Measurements from ENCODE around the gene BATF.
"Not testable (repeated sequence)": the region's sequence is repeated elsewhere in the genome, so short reads cannot be mapped to it uniquely, and the experiment has no call there.

BATF gene, protein sequence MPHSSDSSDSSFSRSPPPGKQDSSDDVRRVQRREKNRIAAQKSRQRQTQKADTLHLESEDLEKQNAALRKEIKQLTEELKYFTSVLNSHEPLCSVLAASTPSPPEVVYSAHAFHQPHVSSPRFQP

DNA sequence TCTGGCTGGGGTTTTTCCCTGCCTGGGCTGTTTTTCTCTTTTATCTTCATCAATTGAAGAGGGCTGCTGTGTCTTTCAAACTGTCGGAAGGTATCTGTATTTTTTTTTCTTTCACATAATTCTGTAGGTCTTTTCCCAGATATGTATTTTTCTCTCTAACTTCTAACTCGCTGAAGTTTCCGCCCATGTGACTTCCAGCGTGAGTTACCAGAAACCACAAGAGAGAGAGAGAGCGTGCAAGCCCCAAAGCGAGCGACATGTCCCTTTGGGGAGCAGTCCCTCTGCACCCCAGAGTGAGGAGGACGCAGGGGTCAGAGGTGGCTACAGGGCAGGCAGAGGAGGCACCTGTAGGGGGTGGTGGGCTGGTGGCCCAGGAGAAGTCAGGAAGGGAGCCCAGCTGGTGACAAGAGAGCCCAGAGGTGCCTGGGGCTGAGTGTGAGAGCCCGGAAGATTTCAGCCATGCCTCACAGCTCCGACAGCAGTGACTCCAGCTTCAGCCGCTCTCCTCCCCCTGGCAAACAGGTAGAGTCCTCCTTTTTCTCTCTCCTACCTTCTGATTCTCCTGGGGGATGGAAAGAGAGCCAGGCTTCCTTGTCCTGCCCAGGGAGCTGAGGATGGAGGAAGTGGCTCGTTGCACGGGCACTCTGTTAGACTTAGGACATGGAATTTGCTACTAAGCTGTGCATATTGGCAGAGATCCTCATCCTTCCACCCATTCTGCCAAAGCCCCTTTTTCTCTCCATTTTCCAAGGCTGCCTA is at the start of gene BATF:
TSS of gene BATF (plus strand) at position 246 of the 759 bp plus-strand sequence. CDS start at position 460, 214 bp downstream.
- peak; percentile 58 to 65 for DNase-seq (ENCODE audit: low read depth in 2 of 2)

DNA sequence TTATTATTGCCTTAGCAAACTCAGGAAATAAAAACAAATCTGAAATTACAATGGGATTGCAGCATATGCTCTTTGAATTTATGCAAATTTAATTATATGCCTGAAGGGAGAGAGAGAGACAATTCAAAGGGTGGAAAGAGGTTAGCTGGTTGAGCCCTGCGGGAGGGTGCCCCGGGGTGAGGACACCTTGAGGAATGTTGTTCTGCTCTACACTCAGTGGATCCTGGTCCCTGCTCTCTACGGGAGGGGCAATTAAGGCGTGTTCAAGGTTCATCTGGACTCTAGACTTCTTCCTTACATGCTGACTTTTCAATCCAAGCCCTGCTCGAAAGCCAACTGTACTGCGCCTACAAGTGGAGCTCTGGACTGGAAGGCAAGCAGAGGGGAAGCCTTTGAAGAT is 48.1 kb upstream of the BATF start:
- DNase-seq (ENCODE audit: low read depth in 2 of 2) = not testable (repeated sequence)

DNA sequence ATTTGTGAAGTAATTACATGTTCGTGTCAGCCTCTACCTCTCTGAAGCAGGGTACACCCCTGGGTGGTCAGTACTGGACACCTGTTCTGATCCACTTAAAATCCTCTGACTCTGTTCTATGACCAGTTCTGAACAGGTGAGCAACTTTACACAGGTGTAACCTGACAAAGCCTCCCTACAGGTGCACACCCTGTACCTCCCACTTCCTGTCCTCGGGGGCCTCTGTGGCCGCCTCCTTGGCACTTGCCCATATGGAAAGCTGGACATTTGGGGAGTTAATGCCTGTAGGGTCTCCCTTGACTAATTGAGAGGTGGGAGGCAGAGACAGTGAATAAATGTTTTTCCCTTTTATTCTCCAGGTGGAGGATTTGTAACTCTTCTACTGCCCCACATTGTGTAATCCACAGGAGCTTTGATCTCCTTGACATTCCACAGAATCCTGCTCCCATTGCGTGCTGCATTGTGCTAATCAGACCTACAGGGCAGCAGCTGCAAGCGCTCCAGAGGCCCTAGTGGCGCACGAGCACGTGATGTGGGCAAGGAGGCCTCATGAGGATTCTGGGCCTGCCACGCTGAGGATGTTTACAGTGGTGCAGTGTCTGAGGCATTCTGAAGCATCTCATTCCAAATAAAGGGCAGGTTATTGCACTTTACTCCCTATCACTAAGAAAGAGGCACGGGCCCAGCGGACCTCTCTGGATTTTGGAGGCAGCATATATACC is 45.8 kb upstream of the BATF start:
- DNase-seq (ENCODE audit: low read depth in 2 of 2) = no peak

DNA sequence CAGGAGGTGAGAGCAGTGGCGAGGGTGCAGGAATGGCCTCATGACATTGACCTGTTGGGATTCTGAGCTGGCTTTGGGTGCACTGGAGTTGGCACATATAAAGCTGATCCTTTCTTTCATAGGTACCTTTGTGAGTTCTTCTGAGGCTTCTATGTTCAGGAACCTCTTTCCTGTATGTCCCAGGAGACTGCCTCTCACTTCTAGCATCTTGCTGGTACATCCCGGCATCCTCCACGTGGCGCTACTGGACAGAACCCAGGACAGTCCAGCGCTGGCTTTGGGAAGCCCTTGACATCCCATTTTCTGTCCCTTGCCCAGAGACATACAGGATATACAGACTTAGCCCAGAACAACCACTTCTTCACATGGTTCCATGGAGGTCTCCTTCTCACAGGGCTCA is 44.4 kb upstream of the BATF start:
- DNase-seq (ENCODE audit: low read depth in 2 of 2) = no peak

DNA sequence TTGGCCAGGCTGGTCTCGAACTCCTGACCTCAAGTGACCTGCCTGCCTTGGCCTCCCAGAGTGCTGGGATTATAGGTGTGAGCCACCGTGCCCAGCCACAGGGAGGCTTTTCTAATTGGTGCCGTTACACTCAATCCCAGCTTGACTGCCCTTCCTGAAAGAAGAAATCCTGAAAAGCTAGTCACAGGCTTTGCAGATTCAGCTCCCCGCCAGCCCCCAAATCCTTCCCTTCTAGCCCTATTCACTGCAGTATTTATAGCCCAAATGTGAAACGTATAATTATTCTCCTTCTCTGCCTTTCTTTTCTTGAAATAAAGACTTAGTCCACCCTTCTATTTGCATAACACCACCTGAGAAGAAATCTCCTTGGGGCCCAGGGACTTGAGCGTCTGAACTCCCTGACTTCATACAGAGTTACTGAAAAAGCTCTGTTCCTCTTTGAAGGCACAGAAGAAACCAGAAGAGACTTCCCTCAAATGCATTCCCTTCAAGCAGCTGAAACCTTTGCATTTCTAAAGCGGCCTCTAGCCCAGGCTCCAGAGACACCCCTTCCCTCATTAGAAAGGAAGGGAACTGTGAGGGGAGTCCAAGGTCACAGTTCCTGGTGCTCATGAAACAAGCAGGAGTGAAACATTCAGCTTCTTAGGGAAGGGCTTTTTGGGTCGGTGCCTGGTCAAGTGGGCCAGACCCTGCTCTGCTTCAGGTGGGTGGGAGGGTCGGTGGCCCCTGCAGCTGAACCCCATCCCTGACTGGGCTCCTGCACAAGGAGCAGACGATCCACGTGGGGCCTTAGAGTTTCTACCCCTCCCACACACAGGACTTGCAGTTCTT is 42.3 kb upstream of the BATF start:
- no peak for DNase-seq (ENCODE audit: low read depth in 2 of 2)

DNA sequence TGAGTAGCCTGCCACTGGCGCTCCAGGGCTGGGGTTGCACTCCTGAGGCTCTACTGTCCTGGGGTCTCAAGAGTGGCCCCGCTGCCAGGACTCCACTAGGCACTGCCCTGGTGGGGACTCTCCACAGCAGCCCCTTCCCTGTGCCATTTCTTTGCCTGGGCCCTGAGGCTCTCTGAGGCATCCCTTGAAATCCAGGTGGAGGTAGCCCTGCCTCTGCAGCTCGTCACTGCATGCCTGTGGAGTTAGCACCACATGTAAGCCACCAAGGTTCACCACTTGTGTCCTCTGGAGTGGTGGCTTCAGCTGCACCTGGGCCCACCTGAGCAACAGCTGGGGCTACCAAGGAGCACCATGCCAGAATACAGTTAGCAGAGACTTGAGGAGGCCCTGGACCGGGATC is 39.9 kb upstream of the BATF start:
- DNase-seq (ENCODE audit: low read depth in 2 of 2) = no peak

DNA sequence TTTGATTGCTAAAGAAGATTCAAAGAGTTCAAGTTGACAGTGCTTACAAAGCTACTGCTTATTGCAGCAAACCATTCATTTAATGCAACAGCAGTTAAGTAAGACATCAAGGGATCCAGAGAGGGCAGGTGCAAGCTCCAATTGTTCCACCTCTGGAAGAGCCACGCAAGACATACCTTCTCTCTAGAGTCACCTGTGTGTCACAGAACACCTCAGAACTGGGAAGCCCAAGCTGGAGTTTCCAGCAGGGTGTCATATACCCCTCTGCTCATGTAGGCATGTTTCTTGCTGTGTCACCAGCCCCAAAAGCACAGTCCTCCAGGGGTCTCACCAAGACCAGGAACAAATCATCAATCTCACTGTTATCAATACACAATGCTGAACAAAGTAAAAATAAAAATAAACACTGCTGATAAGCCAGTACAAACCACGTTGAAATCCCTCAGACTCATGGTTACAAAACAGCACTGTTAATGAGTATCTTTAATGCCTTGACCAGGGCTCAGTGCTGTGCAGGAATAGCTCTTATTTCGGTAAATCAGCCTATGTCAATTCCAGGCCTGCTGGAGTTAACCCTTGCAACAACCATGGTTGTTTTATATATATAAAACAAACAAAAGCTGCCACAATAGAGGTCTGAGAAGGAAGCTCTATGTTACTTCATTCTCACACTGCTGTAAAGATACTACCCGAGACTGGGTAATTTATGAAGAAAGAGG is 37.4 kb upstream of the BATF start:
- no peak for DNase-seq (ENCODE audit: low read depth in 2 of 2)

DNA sequence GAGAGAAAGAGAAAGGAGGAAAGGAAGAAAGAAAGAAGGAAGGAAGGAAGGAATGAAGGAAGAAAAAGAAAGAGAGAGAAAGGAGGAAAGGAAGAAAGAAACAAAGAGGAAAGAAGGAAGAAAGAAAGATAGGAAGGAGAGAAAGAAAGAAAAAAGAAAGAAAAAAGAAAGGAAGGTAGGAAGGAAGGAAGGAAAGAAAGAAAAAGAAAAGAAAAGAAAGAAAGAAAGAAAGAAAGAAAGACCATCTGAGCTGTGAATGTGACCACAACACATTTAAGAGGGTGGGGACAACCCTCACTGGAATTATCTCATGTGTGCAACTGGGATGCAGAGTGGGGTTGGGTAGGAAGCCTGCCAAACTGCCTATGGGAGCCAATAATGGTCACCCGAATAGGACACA is 36.0 kb upstream of the BATF start:
- DNase-seq (ENCODE audit: low read depth in 2 of 2) = no peak

DNA sequence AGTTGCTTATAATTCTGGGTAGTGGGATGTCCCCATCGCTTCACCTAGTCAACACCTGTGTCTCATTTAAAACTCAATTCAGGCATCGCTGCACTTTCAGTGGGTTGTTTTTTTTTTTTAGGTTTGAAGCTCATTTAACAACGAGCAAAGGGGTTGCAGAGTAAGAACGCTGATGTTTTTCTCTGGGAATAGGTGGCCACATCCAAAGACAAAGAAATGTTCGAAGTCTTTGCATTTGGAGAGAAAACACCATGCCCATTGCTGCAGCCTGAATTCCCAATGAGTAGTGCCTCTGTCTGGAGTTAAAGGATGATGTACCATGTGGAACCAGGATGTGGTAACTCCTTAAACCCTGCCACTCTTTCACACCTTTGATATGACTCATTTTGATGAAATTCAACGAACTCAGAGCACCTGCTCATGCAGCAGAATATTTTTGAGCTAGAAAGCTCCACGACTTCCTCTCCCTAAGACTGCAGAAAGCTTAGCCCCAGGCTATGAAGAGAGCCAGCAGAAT is 35.1 kb upstream of the BATF start:
- no peak for DNase-seq (ENCODE audit: low read depth in 2 of 2)

DNA sequence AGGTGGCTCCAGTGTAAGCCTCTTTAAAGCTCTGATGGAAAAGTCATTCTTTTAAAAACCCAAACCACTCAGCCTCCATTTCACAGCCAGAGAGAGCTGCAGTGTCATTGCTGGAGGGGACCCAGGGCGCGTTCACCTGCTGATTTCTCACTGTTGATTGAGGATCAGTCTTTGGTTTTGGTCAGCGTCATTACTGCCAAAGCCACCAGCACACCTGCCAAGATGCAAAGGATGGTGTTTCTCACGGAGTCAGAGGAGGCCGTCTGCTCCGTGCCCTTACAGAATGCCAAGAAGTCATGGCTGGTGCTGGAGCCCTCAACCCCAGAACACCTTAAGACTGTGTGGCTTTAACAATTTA is 32.8 kb upstream of the BATF start:
- no peak for DNase-seq (ENCODE audit: low read depth in 2 of 2)

DNA sequence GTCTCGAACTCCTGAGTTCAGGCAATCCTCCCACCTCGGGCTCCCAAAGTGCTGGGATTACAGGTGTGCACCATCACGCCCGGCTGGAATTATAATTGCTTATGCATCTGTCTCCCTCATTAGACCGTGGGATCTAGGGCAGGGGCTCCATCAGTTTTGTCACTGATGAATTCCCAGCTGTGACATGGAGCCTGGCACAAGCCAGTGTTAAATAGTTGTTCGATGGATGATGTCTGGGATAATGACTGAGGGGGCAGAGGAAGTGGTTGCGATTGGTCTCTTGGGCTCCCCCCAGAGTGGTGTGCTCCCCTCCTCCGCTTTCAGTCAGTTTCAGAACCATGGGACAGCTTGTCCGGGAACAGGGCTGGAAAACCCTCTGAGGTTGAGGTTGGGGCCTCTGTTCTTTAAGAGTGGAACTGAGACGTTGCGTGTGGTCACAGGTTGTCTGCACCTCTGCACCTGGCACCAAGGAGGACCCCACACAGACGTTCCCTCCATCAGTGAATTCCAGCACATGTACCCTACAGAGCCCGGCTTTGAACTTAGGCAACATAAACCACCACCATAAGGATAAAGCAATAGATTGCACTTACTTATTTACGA is 30.8 kb upstream of the BATF start:
- no peak for DNase-seq (ENCODE audit: low read depth in 2 of 2)

DNA sequence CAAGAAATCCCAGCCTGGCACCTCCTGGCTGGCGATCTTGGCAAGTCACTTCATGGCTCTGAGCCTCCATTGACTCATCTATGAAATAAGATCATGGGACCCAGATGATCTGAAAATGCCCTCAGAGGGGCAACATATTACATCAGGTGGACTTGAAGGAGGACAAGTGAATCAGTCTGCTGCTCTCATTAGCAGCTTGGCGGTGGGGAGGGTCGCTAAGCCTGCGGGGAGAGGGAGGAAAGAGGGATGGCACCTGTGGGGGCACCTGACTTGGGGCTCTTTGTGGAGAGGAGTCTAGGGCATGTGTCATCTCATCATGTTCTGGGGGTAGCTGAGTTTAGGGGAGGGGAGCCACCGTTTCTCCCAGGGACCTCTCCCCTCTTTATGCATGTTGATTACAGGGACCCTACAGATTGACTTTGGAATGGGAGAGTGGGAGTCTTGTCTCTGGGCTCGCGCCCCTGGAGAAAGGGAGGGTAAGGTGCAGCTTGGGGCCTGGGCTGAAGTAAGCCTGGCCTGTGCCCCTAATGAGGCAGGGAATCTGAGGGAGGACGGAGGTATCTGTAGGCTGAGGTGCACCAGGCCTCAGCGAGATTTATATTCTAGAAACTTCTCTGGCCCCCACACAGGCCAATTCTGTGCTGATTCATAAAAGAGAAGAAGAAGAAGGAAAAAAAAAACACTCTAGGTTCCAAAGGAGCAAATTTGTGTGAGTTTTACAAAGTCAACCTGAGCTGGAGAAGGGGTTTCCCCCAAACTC is 29.3 kb upstream of the BATF start:
- DNase-seq (ENCODE audit: low read depth in 2 of 2) = no peak

DNA sequence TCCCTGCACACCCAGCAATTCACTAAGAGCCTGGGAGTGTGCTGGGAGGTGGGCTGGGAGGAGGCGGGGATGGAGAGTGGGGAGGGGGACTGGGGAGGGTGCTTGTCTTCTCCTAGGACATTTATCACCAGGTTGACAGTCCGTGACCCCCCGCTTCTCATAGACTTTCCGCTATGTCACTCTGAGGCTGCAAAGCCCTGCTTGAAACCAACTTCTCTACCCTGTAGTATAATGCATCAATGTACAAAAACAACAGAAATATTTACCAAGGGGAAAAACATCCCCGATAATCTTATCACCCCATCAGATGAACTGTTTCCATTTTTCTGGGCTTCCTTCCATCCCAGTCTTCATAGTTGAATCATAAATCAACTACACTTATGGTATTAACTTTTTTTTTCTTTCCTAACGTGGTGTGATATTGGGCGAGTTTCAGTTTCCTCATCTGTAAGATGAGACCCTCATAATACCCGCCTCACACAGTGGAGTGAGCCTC is 28.6 kb upstream of the BATF start:
- no peak for DNase-seq (ENCODE audit: low read depth in 2 of 2)

DNA sequence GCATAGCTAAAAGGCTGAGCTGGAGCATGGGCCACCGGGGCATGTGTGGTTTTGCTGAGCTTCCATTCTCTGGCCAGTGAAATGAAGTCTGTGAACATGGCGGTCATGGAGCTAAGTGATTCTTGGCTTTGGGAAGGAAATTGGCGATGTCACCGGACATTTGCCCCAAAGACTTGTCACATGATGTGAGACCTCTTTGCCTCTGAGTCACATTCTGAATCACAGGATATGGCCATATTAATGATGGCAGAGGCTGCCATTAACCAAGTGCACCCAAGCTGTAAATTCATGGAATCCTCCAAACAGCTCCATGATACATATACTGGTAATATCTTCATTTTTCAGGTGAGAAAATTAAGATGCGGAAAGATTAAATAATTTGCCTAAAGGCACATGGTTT is 27.4 kb upstream of the BATF start:
- DNase-seq (ENCODE audit: low read depth in 2 of 2) = no peak

DNA sequence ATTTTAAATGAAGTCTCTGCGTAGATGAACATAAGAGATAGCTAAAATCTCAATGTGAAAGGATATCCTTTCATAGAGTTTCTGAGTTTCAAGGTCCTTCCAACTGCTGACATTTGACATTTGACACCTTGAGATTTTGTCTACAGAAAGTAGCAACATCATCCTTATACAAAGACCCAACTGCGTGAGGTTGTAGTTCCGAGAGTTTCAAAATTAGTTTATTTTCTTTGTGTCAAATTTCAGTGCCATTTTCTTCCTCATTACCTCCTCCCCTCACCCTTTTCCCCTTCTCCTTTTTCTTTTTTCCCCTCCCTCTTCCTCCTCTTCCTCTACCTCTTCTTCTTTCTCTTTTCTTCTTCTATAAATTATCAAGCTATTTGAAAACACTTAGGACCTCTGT is 26.9 kb upstream of the BATF start:
- no peak for DNase-seq (ENCODE audit: low read depth in 2 of 2)

DNA sequence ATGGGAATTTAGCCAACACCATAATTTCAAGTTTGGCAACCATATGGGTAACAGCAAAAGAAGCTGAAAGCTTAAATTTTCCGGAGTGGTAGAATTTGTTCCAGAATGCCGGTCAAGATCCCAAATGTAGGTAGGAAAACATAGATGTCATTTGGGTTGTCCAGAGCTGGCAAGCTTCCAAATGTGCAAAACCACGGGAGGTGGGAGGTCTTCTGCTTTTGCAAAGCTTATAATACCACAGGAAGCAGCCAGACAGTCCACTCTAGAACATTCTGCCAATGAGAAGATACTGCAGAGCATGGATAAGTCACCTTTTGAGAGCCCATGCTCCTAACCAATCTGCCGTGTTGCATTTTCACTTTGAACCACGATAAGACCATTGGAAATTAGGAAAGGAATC is 26.4 kb upstream of the BATF start:
- DNase-seq (ENCODE audit: low read depth in 2 of 2) = no peak

DNA sequence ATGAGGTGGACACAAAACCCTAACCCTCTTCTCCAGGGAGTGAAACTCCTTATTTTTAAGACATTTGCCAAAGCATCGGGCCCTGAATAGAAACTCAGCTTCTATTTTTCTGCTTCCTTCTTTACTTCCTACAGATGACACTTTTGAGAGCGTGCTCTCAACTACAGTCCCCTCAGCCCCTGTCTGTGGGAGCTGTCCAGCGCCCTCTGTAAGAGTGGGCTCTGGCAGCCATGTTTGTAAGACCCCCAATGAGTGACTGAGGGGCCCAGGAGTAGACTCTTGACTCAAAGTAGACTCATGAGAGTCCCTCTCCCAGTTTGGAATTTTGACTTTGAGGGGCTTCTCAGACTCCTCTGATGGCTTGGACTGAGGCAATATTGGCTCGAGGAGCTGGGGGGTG is 25.5 kb upstream of the BATF start:
- no peak for DNase-seq (ENCODE audit: low read depth in 2 of 2)

DNA sequence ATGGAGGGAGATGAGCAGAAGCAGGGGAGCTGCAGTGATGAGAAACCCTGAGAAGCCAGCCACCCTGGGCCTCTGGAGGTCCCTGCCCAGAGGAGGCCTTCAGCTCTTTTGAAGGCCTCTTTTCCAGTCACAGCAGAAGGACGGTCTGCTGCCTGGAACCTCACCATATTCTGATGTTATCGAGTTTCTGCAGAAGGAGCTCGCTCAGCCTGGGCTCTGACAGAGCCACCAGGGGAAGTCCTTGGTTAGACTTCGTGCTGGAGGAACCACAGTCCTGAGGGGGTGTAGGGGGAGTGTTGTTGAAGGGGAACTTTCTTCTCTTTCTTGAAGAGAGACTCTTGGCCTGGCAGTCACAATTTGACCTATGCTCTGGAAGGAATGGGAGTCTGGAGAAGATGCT is 25.1 kb upstream of the BATF start:
- peak in 1 of 2 donors; percentile 30 for DNase-seq (ENCODE audit: low read depth in 2 of 2)

DNA sequence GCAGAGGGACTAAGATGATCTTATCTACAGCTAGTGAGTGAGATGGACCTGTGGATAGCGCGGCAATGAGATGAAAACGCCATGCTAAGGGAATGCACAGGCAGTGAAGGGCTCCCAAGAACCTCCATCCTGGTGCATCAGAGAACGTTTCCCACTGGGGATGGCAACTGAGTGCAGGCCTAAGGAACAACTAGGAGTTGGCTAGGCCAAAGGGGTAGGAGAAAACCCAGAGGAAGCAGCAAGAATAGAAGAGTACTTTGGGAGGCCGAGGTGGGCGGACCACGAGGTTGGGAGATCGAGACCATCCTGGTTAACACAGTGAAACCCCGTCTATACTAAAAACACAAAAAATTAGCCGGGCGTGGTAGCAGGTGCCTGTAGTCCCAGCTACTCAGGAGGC is 24.6 kb upstream of the BATF start:
- DNase-seq (ENCODE audit: low read depth in 2 of 2) = no peak
